Effector memory CD4-positive, alpha-beta T cell (primary cell): ENCODE results near the gene GEMIN8.
A peak's percentile ranks its signal among the peaks of the same experiment; 100 is the strongest.

Source experiments
- DNase-seq, 3 donors: peaks; one replicate each; pipeline ENCODE4 v3.0.0-alpha.2; 2020
- H3K27ac ChIP-seq: 2 replicates; pipeline ENCODE4 v1.7.0; 2013; ENCODE audit warnings: mild to moderate bottlenecking, low read length, moderate library complexity; ENCODE audit not compliant: insufficient read depth, poor library complexity, severe bottlenecking
- H3K27me3 ChIP-seq: replicated peaks from 2 replicates; pipeline ENCODE4 v1.7.0; 2013; ENCODE audit warnings: mild to moderate bottlenecking, low read length; ENCODE audit not compliant: insufficient read depth, control insufficient read depth, poor library complexity, severe bottlenecking
- H3K36me3 ChIP-seq: 2 replicates; pipeline ENCODE4 v1.7.0; 2013; ENCODE audit warnings: mild to moderate bottlenecking, low read length, moderate library complexity; ENCODE audit not compliant: control insufficient read depth, insufficient read depth
- H3K4me1 ChIP-seq: 2 replicates; pipeline ENCODE4 v1.7.0; 2013; ENCODE audit warnings: low read length, mild to moderate bottlenecking; ENCODE audit not compliant: control insufficient read depth, insufficient read depth, poor library complexity, severe bottlenecking
- H3K4me3 ChIP-seq: 2 replicates; pipeline ENCODE4 v1.7.0; 2013; ENCODE audit warnings: low read length, low read depth, mild to moderate bottlenecking; ENCODE audit not compliant: insufficient read depth, poor library complexity, severe bottlenecking
- H3K9me3 ChIP-seq: 2 replicates; pipeline ENCODE4 v1.7.0; 2013; ENCODE audit warnings: mild to moderate bottlenecking, low read length, moderate library complexity; ENCODE audit not compliant: control insufficient read depth

Gene GEMIN8

GRCh38 chrX:14043209-14043608, 13.5 kb upstream of the GEMIN8 start:
- Histone ChIP-seq H3K27ac (no peak overlapping the region), H3K36me3 (no peaks in the 10 kb centered on the region), H3K4me3 (no peak overlapping the region), H3K4me1 (no peaks in the 10 kb centered on the region), H3K9me3 (no peaks in the 10 kb centered on the region), H3K27me3 (no peaks in the 10 kb centered on the region)
- DNase-seq, result no peak

GRCh38 chrX:14039344-14039743, 9.7 kb upstream of the GEMIN8 start:
- Histone ChIP-seq H3K27ac (no peak overlapping the region), H3K4me1 (no peaks in the 10 kb centered on the region), H3K4me3 (no peak overlapping the region), H3K9me3 (no peaks in the 10 kb centered on the region), H3K27me3 (no peaks in the 10 kb centered on the region), H3K36me3 (no peaks in the 10 kb centered on the region)
- peak; percentile 13 to 40 (median 20) for DNase-seq

GRCh38 chrX:14038375-14039085, 8.8 kb upstream of the GEMIN8 start:
- no peak for DNase-seq
- Histone ChIP-seq H3K36me3 (no peaks in the 10 kb centered on the region), H3K4me1 (no peaks in the 10 kb centered on the region), H3K27ac (no peak overlapping the region), H3K4me3 (no peak overlapping the region), H3K27me3 (no peaks in the 10 kb centered on the region), H3K9me3 (no peaks in the 10 kb centered on the region)

GRCh38 chrX:14032406-14032805, 2.7 kb upstream of the GEMIN8 start:
- Histone ChIP-seq H3K9me3 (no peaks in the 10 kb centered on the region), H3K27ac (no peak overlapping the region), H3K36me3 (no peaks in the 10 kb centered on the region), H3K27me3 (no peaks in the 10 kb centered on the region), H3K4me3 (no peak overlapping the region), H3K4me1 (peaks cover 7% of the 10 kb centered on the region)
- peak; percentile 9 to 36 (median 17) for DNase-seq

GRCh38 chrX:14030174-14030530, 460 bp upstream of the GEMIN8 start:
- H3K36me3 ChIP-seq, result no peaks in the 10 kb centered on the region
- no peaks in the 10 kb centered on the region for H3K9me3 ChIP-seq
- no peaks in the 10 kb centered on the region for H3K27me3 ChIP-seq
- H3K27ac ChIP-seq, result peak overlapping the region; percentile 89
- DNase-seq, result no peak
- peak overlapping the region; percentile 66 for H3K4me3 ChIP-seq
- H3K4me1 ChIP-seq, result peaks cover 10% of the 10 kb centered on the region

- Histone ChIP-seq H3K27ac (peak overlapping the region; percentile 89), H3K27me3 (no peaks in the 10 kb centered on the region), H3K36me3 (no peaks in the 10 kb centered on the region), H3K4me1 (peaks cover 10% of the 10 kb centered on the region), H3K4me3 (peak overlapping the region; percentile 66), H3K9me3 (no peaks in the 10 kb centered on the region)
- no peak for DNase-seq
Observed at GRCh38 chrX:14029039-14029424, 660 bp downstream of the GEMIN8 start.

- no peak for DNase-seq
- Histone ChIP-seq H3K36me3 (no peaks in the 10 kb centered on the region), H3K9me3 (no peaks in the 10 kb centered on the region), H3K4me1 (peaks cover 10% of the 10 kb centered on the region), H3K27me3 (no peaks in the 10 kb centered on the region), H3K4me3 (no peak overlapping the region), H3K27ac (peak overlapping the region; percentile 89)
Observed at GRCh38 chrX:14028473-14028872, 1.2 kb downstream of the GEMIN8 start.

- no peak for DNase-seq
- H3K27ac ChIP-seq, result no peak overlapping the region
Observed at GRCh38 chrX:14027511-14028019, 2.1 kb downstream of the GEMIN8 start.

GRCh38 chrX:14027036-14027435, 2.7 kb downstream of the GEMIN8 start:
- H3K4me3 ChIP-seq, result no peak overlapping the region
- H3K27ac ChIP-seq, result no peak overlapping the region
- no peaks in the 10 kb centered on the region for H3K27me3 ChIP-seq
- no peaks in the 10 kb centered on the region for H3K9me3 ChIP-seq
- H3K36me3 ChIP-seq, result no peaks in the 10 kb centered on the region
- DNase-seq, result no peak
- H3K4me1 ChIP-seq, result peaks cover 8% of the 10 kb centered on the region

More at GRCh38 chrX:14027511-14028019, 2.1 kb downstream of the GEMIN8 start:
- Histone ChIP-seq H3K4me3 (no peak overlapping the region), H3K36me3 (no peaks in the 10 kb centered on the region), H3K9me3 (no peaks in the 10 kb centered on the region), H3K27me3 (no peaks in the 10 kb centered on the region), H3K4me1 (peaks cover 9% of the 10 kb centered on the region)

- H3K36me3 ChIP-seq, result no peaks in the 10 kb centered on the region
Observed at GRCh38 chrX:14026121-14026520, 3.6 kb downstream of the GEMIN8 start.

More at GRCh38 chrX:14026121-14026520, 3.6 kb downstream of the GEMIN8 start:
- Histone ChIP-seq H3K9me3 (no peaks in the 10 kb centered on the region), H3K4me3 (no peak overlapping the region), H3K27ac (no peak overlapping the region), H3K27me3 (no peaks in the 10 kb centered on the region), H3K4me1 (peaks cover 8% of the 10 kb centered on the region)
- DNase-seq, result no peak
